Measurements from ENCODE around the gene NYNRIN.

Gene NYNRIN

DNA sequence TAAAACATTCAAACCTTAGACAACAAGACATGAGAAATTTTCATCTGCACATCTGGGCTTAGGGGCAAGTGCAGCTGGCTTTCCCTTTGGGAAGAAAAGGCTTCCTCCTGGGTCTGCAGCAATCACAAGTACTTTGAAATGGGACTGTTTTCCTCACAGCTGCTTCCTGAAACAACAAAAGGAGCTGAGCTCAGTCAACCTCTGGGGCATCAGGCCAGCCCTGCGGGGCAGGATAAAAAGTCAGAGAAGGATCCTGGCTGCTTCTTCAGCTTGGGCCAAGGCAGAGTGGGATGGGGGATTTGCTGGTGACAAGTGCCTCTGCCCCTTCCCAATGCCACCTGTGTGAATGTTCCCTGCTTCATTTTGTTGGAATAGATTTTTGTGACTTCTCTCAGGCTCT is 59.9 kb downstream of the NYNRIN start:
- ATAC-seq = no peak

DNA sequence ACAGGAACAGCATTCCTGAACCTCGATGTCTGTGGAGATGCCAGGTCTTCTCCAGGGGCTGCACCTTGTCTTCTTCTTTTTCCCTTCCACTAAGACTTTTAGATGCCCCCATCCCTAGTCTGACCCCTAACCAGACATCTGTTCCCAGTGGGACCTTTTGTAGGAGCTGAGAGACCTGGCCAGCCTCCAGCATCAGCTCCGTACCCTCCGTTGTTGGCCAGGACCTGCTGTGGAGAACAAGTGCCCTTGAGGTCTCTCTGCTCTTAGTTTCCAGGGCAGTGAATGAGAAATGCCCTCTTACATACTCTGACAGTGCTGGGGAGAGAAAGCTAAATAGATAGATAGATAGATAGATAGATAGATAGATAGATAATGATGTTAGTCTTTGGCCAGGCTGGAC is 60.5 kb downstream of the NYNRIN start:
- ATAC-seq = no peak

DNA sequence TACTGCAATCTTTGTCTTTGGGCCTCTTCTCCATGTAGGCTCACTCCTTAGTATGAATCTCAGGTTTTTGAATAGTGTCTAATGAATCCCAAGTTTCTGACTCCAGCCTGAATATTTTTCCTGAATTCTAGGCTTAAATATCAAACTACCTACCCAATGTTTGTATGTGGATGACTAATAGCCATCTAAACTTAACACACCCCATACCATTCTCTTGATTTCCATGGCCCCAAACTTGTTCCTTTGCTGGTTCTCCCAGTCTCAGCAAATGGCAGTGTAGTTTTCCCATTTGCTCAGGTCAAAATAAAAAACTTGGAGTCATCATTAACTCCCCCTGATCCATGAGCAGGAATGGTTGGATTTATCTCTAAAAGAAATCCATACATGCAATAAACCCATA is 62.5 kb downstream of the NYNRIN start:
- no peak for ATAC-seq

DNA sequence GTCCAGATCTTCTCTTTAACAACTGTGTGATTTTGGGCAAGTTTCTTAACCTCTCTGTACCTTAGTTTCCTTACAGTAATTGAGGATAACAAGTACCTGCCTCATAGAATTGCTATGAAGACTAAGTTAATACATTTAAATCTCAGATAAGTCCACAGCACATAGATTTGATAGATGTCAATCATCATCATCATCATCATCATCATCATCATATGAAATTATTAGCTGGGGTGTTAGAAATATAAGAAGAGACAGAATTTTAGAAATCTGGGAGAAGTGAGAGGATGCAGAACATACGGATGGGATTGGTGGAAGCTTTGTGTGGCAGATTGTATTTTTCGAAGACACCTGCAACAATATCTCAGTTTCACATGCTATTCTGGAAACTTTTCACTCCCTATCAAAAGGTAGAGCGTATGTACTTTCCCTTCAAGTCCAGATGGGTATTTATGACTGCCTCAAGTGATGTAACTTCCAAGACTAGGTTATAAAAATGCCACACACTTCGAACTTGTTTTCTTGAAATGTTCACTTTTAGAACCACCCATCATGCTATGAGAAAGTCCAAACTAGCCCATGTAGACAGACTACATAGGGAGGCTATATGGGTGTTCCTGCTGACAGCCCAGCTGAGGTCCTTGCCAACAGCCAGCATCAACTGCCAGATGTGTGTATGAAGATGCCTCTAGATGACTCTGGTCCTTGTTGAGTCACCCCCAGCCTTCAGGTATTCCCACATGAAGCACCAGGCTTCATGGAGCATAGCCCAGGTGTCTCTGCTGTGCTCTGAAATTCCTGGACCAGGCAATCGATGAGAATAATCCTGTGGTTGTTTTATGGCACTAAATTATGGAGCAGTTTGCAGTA is 64.4 kb downstream of the NYNRIN start:
- ATAC-seq = no peak

DNA sequence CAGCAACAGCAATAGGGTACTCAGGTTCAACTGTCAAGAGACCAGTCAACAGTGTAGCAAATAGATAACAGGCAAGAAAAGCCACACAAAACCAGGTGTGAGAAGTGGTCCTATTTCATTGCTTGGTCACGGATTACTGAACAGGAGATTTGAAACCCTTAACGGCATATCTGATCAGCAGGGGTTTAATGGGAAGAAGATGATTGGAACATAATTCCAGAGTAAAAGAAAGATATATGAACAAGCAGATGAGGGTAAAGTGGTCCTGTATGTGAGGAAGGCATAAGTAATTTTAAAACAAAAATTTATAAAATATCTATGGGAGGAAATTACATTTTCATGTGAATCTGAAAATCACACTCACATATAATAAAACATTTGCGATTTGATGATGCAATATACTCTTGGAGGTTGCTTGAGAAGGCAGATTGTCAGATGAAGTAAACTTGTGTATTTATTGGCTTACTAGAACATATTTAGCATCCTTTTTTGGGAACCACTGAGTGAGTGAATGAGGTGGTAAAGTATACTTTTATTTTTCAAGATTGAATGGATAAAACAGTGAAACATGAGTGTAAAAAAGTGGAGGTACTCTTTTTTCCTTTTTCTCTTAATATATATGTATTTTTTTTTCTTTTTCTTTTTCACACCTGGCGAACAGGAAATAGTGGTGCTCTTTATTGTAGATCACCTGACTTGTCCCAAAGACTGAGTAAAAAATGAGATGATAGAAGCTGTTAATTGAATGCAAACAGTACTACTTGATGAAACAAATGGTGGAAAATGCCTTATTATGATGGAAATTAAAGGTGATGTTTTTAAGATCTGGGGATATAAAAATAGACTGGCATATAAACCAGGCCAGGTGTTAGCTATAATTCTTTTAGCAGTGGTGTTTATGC is 65.3 kb downstream of the NYNRIN start:
- no peak for ATAC-seq

DNA sequence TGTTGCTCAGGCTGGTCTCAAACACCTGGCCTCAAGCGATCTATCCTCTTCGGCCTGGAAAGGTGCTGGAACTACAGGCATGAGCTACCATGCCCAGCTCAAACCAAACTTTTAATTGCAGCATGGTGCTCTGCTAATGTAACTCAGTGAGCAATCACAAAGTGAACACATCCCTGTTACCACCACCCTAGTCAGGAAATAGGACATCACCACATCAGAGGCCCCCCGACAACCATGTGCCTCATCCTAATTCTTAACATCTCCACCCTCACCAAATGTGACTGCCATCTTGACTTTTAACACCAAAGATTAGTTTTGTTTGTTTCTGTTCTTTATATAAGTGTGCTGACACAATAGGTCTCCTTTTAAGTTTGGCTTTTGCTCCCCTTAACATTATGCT is 66.6 kb downstream of the NYNRIN start:
- no peak for ATAC-seq

DNA sequence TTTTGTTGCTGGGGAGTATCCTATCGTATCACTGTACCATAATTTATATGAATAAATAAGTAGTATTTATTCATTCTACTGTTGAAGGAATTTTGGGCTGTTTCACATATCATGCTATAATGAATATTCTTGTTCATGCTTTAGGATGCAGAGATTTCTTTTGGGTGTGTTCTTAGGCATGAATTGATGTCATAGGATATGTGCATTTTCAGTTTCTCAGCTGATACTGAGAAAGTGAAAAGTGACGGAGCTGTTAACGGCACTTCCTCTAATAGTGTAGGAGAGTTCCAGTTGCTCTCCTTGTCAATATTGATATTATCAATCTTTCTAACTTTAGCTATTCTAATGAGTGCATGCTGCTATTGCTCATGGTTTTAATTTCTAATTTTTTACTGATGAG is 67.0 kb downstream of the NYNRIN start:
- no peak for ATAC-seq
